Hindlimb muscle (tissue), 1 donor: ENCODE data around the gene DCUN1D2. TPM values are rescaled to one million over a fixed set of nuclear protein-coding genes. Genes with fewer than 3 reads are reported as not detected.
"Not testable (repeated sequence)": the region's sequence is repeated elsewhere in the genome, so short reads cannot be mapped to it uniquely, and the experiment has no call there.

Experiments used
- DNase-seq: peaks from one replicate; pipeline ENCODE4 v3.0.0-alpha.2; 2013
- polyA plus RNA-seq: library from polyadenylated mRNA; unstranded; fragments of 120-200 nt; gene quantifications from one replicate; pipeline ENCODE4 v1.2.1, GENCODE V29; 2013; ENCODE audit not compliant: insufficient read length

DCUN1D2 gene
- polyA plus RNA-seq, 1 donor = 19.5 TPM

- DNase-seq = no peak
Observed at GRCh38 chr13:113445791-113446487, 44.6 kb downstream of the DCUN1D2 start.

- DNase-seq = no peak
Observed at GRCh38 chr13:113443991-113444390, 46.5 kb downstream of the DCUN1D2 start.

GRCh38 chr13:113442985-113443362, 47.5 kb downstream of the DCUN1D2 start:
- no peak for DNase-seq

GRCh38 chr13:113442354-113442984, 48.0 kb downstream of the DCUN1D2 start:
- no peak for DNase-seq

GRCh38 chr13:113441661-113442060, 48.9 kb downstream of the DCUN1D2 start:
- no peak for DNase-seq

GRCh38 chr13:113437408-113438010, 53.0 kb downstream of the DCUN1D2 start:
- no peak for DNase-seq

GRCh38 chr13:113436866-113437265, 53.6 kb downstream of the DCUN1D2 start:
- not testable (repeated sequence) for DNase-seq

GRCh38 chr13:113435907-113436306, 54.6 kb downstream of the DCUN1D2 start:
- not testable (repeated sequence) for DNase-seq

- DNase-seq = no peak
Observed at GRCh38 chr13:113433391-113433916, 57.1 kb downstream of the DCUN1D2 start.

GRCh38 chr13:113432506-113433270, 57.8 kb downstream of the DCUN1D2 start:
- no peak for DNase-seq

GRCh38 chr13:113431171-113431570, 59.3 kb downstream of the DCUN1D2 start:
- DNase-seq = no peak

- no peak for DNase-seq
Observed at GRCh38 chr13:113430378-113431110, 60.0 kb downstream of the DCUN1D2 start.

- DNase-seq = no peak
Observed at GRCh38 chr13:113429608-113429985, 60.9 kb downstream of the DCUN1D2 start.

- DNase-seq = no peak
Observed at GRCh38 chr13:113428871-113429607, 61.5 kb downstream of the DCUN1D2 start.

GRCh38 chr13:113428469-113428865, 62.0 kb downstream of the DCUN1D2 start:
- DNase-seq = no peak

- no peak for DNase-seq
Observed at GRCh38 chr13:113427562-113428468, 62.7 kb downstream of the DCUN1D2 start.

GRCh38 chr13:113426591-113426986, 63.9 kb downstream of the DCUN1D2 start:
- no peak for DNase-seq

- no peak for DNase-seq
Observed at GRCh38 chr13:113425941-113426590, 64.4 kb downstream of the DCUN1D2 start.

GRCh38 chr13:113423520-113424163, 66.9 kb downstream of the DCUN1D2 start:
- no peak for DNase-seq
